HG02571 (cell line): ENCODE measurements around the gene KIF9.
"Not testable (repeated sequence)": the region's sequence is repeated elsewhere in the genome, so short reads cannot be mapped to it uniquely, and the experiment has no call there.

Source experiments
- ATAC-seq: cut with Tn5 transposase; IDR thresholded peaks from one replicate; pipeline ENCODE4 v1.9.1; 2021; ENCODE audit warnings: mild to moderate bottlenecking, moderate library complexity; ENCODE audit not compliant: unreplicated experiment

Gene KIF9

DNA sequence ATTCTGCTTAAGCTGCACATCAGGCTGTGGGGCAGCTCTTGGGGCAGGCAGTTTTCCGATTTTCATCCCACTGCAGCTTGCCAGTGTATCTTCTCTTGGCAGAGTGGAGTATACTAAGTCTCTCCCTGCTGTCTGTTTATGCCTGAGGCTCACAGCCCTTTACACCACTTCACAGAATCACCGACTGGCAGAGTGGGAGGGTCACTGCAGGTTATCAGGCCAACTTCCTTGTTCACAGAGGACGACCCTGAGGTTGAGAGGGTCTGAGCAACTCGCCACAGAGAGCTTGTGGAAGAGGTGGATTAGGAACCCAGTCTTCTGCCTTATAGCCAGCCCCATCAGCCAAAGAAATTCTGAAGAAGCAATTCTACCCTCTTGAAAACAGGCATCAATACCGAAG is 30.9 kb downstream of the KIF9 start:
- ATAC-seq: no peak

DNA sequence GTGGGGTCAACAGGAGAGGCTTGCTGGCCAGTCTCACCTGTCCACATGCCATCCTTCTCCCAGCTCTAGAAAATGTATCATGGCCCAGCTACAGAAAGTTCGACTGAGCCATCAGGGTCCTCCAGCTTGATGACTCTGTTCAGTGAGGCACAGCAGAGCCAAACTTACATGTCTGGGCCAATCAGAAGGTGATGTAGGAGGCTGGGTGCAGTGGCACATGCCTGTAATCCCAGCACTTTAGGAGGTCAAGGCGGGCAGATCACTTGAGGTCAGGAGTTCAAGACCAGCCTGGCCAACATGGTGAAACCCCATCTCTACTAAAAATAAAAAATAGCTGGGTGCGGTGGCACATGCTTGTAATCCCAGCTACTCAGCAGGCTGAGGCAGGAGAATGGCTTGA is 31.5 kb downstream of the KIF9 start:
- not testable (repeated sequence) for ATAC-seq

DNA sequence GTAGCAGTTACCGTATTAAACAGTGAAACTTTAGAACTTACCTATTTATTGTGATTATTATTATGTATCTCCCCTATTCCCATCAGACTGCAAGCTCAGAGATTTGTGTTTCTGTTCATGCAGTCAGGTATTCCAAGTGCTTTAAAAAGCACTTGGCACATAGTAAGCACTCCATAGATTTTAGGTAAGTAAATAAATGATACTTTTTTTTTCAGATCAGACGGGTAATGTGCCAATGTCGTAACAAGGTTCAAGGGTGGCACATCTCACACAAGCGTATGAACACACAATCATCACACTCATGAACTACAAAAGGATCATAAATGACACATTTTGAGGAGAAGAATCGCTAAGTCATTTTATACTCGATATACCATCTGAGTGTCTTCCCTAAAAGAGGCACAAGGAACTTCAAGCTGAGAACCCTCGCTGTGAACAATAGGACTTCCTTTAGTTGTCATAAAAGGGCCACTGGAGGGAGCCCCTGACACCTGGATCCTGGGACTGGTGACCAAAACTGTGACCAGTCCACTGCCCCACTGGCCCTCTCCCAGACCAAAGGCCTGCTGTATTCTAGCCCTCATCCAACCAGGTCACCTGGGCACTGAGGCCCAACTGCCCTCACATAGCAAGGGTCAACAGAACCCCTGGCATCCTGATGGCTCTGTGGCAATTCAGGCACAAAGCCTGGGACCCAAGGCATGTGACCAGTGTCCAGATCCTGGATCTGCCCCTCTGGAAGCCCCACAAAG is 32.1 kb downstream of the KIF9 start:
- no peak for ATAC-seq

DNA sequence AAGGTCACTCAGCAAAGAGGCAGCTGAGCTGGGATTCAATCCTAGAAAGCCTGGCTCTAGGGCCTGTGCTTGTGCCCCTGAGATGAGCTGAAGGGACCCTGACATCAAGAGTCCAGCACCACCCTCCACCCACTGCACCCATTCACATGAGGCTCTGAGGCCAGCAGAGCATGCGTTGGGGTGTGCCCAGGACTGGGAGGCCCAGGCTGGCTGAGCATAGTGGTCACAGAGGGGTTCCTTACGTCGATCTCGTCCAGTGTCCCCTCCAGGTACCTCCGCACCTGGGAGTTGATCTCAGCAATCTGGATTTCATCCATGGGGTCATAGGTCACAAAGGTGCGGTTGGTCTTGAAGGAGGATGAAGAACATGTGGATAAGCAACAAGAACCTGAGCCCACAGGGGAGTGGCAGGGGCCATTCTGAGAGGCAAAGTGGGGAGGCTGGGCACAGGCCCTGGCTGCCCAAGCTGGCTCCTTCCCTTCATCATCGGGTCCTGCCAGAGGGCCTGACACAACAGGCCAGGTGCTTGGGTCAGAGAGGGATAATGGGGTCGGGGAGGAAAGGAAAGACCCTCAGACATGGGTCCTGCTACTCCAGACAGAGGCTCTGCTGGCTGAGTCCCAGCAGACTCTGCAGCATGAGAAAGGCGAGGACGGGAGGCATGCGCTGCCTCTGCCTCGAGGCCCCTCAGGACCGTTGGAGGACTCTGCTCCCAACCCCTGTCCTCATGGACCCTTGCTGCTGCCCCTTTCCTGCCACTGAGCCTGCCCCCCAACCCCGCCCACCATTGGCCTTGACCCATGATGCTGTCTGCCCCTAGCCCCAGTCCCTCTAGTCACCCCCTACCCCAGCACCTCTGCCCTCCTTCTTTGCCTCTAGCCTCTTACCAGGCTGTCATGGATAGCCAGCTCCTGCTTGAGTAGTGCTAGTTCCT is 35.2 kb downstream of the KIF9 start:
- no peak for ATAC-seq

DNA sequence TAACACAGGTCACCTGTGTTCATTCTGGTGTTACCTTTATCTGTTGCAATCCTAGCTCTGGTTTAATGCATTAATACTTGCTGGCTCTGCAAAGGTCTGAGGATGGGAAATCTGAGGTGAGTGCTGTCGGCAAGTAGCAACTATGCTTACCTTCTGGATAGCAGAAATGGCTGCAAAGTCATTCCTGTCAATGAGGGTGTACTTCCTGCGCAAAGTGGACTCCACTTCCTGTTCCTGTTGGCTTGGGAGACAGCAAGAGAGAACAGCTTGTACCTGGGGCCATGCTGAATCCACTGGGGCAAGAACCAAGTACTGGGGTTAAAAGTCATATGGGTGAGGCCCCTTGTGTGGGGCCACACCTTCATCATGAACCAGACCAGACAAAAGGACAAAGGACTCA is 37.3 kb downstream of the KIF9 start:
- ATAC-seq: no peak

DNA sequence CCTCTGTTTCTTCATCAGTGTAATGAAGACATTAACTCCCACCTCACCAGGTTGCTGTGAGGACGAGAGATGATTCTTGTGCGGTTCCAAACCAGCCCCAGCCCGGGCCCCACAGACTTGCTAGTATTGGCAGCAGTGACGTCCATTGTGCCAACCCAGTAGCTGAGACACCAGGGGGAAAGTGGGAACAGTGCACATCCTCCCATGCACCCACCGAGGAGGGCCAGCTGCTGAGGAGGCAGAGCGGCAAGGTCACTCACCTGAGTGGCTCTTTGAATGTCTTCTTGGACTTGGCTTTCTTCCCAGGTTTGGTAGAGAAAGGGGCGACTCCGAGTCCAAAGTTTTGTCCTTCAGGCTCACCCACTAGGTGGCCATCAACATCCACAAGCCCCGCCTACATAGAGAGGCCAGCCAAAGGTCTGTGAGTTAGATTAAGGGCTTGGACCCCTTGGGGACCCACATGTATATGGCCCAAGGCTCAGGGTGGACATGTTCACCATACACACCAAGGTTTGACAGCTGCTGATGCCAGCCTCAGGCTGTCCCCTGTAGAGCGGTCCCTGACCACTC is 38.0 kb downstream of the KIF9 start:
- no peak for ATAC-seq

DNA sequence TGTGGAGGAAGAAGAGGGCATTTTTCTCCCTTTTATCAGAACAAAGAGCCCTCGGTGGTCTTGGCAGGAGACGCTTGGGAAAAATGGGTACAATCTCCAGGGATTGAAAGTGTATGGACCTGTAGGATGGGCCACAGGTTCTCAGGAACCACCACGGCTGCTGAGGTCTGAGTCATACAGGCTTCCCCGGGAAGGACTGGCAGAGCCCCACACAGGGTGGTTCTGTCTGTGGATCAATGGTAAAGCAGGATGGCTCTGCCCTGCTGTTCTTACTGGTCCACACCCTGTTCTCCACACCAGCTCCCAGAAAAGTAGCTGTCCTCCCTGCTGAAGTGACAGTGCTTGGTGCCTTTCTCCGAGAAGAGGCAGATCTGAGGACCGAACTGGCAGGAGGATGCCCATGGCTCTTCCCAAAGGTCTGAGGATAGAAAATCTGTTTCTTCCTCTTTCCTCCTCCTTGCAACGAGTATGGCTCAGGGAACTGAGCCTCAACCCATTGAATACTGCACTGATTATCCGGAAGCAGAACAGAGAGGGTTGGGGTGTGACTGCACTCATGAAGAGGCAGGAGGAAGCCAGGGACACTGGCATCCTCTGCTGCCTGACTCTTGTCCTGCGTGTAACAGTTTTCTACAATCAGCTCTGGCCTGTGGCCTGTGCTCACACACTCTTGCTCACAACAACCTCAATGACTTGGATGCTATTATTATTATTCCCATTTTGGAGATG is 39.0 kb downstream of the KIF9 start:
- no peak for ATAC-seq

DNA sequence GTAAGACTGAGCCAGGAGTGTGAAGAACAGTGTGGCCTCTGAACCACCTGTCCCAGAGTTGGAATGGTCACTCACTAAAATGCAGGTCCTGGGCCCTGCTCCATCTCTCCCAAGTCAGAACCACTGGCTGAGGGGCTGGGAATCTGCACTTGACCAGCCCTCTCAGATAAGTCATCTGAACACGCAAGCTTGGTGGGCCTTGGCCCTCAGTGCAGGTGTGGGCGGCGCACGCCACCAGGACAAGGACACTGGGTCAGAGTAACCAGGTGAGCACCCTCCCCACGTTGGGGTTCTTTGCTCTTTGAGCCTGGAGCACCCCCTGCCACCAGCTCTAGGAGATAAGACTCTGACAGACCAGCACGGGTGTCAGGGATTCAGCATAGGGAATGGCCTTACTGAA is 42.7 kb downstream of the KIF9 start:
- no peak for ATAC-seq

DNA sequence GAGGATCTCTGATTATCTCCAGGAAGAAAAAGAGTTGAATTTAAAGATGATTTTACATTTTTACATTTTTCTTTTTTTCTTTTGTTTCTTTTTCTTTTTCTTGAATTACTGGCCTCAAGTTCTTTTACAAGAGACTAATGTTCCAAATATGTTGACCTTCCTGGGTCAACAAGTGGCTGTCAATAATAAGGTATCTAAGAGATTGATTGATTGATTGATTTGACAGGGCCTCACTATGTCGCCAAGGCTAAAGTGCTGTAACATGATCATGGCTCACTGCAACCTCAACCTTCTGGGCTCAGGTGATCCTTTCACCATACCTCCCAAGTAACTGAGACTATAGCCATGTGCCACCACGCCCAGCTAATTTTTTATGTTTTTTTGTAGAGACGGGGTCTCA is 44.6 kb downstream of the KIF9 start:
- no peak for ATAC-seq

DNA sequence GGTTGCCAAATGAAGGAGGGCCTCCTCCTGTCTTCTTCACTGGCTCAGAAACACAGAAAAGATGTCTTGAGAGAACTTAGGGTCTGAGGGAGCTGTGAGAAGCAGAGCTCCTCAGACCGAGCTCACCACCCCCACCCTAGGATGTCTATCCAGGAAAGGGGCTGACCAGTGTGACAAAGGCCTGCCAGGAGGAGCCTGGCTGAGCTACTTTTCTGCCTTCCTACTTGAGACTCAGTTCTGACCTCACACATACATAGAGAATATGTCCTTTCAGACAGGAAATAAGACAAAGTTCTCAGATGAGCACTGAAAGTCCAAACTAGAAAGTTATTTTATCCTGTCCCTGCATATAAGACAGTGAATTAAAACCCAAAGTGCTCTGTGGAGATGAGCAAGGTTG is 54.5 kb downstream of the KIF9 start:
- ATAC-seq: peak; percentile 41

DNA sequence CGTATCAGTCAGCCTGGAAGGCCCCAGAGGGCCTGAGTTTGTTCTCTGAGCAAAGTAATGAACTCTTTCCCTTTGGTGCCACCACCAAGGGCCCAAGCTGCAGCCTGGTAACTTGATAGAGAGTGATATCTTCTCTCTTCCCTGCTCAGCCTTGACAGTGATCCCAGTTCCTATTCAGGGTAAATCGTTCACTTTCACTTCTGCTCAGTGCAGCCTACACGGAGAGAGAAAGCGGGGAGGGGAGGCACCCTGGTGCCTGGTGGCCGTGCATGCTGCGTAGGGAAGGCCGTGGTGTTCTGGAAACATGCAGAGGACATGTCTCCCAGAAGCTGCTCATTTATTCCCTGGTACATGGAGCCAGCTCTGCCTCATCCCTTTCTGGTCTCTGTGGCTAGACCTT is 54.9 kb downstream of the KIF9 start:
- peak; percentile 56 for ATAC-seq

DNA sequence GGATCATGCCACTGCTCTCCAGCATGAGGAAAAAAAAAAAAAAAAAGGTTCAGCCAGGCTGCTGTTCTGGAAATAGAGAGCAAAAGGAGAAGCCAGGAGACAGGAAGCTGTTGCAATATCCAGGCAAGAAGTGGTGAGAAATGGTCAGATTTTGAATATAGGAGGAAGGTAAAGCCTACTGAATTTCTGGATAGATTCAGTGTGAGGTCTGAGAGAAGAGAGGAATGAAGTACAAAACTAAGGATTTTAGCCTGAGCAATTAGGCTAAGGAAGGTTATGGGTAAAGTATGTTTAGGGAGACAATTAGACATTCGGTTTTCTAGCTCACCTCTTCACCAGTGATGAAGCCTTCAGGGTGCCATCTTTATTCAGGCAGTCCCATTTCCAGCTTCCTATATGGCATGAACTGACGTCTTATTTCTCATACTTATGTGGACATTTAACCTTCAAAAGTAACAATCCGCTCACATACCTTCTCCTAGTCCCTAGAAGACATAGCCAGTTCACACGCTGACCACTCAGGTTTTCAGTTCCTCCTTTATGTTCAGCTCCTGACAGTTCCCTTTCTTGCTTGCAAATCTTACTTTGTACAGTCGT is 57.2 kb downstream of the KIF9 start:
- ATAC-seq: no peak

DNA sequence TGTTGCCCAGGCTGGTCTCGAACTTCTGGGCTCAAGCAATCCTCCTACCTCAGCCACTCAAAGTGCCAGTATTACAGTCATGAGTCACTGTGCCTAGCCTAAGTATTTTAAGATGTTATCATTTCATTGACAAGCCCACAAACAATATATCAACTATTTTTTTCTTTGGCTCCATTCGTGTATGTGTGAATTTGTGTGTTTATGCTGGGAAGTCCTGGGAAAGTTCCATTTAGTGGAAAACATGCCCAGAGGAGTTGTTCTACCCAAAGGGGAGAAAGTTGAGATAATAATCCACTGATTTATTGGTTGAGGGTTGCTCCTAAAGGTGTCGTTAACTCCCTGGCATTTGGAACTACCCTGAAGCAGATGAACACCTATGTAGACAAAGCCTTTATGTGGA is 58.8 kb downstream of the KIF9 start:
- no peak for ATAC-seq

DNA sequence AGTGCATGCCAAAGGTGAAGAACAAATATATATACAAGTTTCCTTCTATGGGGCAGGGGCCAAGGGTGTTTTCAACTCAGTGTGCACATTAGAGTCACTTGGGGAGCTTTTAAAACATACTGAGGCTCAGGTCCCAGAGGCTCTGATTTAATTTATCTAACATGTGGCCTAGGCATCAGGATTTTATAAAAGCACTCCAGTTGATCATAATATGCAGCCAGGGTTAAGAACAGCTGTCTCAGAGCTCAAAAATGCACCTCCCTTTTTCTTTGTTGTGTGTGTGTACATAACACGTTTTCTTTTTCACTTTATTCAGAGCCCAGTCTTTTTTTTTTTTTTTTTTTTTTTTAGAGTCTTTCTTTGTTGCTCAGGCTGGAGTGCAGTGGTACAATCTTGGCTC is 60.8 kb downstream of the KIF9 start:
- no peak for ATAC-seq

DNA sequence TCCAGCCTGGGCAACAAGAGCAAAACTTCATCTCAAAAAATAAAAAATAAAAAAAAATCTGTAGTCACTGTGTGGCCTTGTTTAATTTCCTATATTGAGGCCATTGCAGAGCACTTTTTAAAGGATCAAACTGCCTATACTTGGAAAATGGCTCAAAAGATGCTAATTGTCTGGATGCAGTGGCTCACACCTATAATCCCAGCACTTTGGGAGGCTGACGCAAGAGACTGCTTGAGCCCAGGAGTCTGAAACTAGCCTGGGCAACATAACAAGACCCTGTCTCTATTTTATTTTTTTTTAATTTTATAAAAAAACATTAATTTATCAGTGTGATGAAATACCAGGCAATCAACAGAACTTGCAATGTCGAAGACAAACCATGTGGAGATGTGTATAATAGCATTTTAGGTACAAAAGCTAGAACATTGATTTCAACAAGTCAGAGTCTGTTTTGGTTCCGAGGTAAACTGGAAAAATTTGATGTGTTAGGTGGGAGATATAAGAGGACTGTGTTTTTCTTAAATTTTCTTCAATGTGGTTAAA is 71.7 kb downstream of the KIF9 start:
- no peak for ATAC-seq

DNA sequence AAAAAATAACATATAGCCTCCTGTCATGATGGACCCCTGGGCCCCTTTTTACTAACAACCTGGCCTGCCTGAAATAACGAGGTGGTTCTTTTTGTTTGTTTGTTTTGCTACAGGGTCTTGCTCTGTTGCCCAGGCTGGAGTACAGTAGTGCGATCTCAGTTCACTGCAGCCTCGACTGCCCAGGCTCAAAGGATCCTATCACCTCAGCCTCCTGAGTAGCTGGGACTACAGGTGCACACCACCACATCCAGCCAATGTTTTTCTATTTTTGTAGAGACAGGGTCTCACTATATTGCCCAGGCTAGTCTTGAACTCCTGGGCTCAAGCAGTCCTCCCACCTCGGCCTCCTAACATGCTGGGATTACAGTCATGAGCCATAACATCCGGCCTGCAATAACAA is 76.6 kb downstream of the KIF9 start:
- ATAC-seq: not testable (repeated sequence)

DNA sequence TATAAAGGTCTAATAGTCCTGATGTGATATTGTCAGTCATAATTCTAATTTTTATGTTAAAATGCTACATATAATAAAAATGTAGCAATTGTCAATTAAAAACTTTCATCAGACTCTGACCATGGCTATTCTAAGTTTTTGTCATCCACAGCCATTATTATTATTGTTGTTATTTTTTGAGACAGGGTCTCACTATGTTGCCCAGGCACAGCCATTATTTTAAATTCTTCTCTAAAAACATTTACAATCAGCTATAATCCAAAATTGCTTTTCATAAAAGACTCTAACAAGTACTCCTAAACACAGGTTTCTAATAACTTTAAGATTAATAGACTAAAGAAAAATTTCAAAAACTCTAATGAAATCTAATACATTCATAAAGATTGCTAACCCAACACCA is 77.7 kb downstream of the KIF9 start:
- ATAC-seq: no peak

DNA sequence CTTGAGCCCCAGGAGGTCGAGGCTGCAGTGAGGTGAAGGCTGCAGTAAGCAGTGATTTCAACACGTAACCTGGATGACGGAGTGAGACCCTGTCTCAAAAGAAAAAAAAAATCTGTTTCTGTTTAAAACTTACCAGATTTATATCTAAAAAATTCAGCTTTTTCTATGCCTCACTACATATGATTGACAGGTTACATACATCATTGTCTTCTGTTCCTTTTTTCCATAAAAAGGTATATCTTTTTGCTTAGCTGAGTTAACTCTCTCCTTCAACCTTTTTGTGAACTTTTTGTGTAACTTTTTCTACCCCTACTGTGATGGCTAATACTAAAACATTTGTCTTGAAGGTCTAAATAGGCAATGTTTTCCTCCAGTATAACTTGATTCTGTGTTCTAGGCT is 80.1 kb downstream of the KIF9 start:
- ATAC-seq: no peak

DNA sequence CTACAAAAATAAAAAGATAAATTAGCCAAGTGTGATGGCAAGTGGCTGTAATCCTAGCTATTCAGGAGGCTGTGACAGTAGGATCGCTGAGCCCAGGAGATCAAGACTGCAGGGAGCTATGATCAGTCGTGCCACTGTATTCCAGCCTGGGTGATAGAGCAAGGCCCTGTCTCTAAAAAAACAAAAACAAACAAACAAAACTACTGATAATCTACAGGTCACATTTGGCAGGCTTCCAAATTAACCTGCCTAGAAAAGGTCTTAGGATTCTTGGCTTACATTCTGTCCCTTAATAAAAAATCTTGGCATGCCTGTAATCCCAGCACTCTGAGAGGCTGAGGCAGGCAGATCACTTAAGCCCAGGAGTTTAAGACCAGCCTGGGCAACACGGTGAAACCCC is 85.3 kb downstream of the KIF9 start:
- no peak for ATAC-seq

DNA sequence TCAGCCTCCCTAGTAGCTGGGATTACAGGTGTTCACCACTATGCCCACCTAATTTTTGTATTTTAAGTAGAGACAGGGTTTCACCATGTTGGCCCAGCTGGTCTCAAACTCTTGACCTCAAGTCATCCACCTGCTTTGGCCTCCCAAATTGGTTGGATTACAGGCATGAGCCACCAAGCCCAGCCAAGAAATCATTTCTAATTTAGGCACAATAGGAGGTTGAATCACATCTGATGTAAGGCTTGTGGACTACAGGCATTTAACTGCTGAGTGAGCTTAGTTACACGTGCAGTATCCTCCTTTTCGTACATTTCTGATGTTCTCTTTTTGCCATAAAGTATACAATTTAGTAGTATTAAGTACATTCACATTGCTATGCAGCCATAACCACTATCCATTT is 87.6 kb downstream of the KIF9 start:
- no peak for ATAC-seq
